Immature natural killer cell (primary cell): ENCODE results near the gene FAM83E. TPM values are rescaled to one million over a fixed set of nuclear protein-coding genes. Genes with fewer than 3 reads are reported as not detected.
"Not testable (repeated sequence)": the region's sequence is repeated elsewhere in the genome, so short reads cannot be mapped to it uniquely, and the experiment has no call there.

ENCODE experiments used
- DNase-seq, 3 donors: peaks; one replicate each; pipeline ENCODE4 v3.0.0; 2022; ENCODE audit warnings: mixed read lengths in 1 of 3
- H3K27ac Mint-ChIP-seq, 6 donors: one replicate each; pipeline ENCODE4 v1.8.0; 2020; ENCODE audit warnings: mixed read lengths in 6 of 6, mild to moderate bottlenecking in 5 of 6, inconsistent platforms in 4 of 6, moderate library complexity in 3 of 6
- H3K27me3 Mint-ChIP-seq, 3 donors: one replicate each; pipeline ENCODE4 v1.8.0; 2020 to 2021; ENCODE audit warnings: low read depth in 3 of 3, mild to moderate bottlenecking in 3 of 3, mixed read lengths in 3 of 3, moderate library complexity in 3 of 3, inconsistent platforms in 1 of 3
- H3K36me3 Mint-ChIP-seq, 3 donors: one replicate each; pipeline ENCODE4 v1.8.0; 2020; ENCODE audit warnings: mixed read lengths in 3 of 3, inconsistent platforms in 2 of 3, mild to moderate bottlenecking in 2 of 3
- H3K4me1 Mint-ChIP-seq, 2 donors: one replicate each; pipeline ENCODE4 v1.8.0; 2020; ENCODE audit warnings: inconsistent platforms in 2 of 2, mild to moderate bottlenecking in 2 of 2, mixed read lengths in 2 of 2, moderate library complexity in 1 of 2
- H3K4me3 Mint-ChIP-seq, 5 donors: one replicate each; pipeline ENCODE4 v1.8.0; 2020; ENCODE audit warnings: mild to moderate bottlenecking in 5 of 5, mixed read lengths in 5 of 5, inconsistent platforms in 3 of 5, moderate library complexity in 3 of 5
- H3K9me3 Mint-ChIP-seq, 6 donors: one replicate each; pipeline ENCODE4 v1.8.0; 2020; ENCODE audit warnings: mild to moderate bottlenecking in 6 of 6, mixed read lengths in 6 of 6, inconsistent platforms in 4 of 6, moderate library complexity in 3 of 6
- polyA plus RNA-seq, 3 donors: library from polyadenylated mRNA; unstranded; fragments of 300-500 nt; fragmentation: Illumina TruSeq; gene quantifications; one replicate each; pipeline ENCODE4 v1.2.3, GENCODE V29; 2021

FAM83E gene
- polyA plus RNA-seq, 3 donors from 2014 or later, result not detected

GRCh38 chr19:48588670-48589401 is 26.0 kb downstream of the FAM83E start:
- H3K27ac Mint-ChIP-seq, result peak overlapping the region in 2 of 6 donors; percentile 72 to 81
- peak overlapping the region; percentile 12 to 85 (median 73) for H3K4me3 Mint-ChIP-seq
- no peaks in the 10 kb centered on the region for H3K36me3 Mint-ChIP-seq
- peak; percentile 76 to 84 (median 79) for DNase-seq
- peaks cover 8 to 9% of the 10 kb centered on the region in 2 donors for H3K4me1 Mint-ChIP-seq
- peaks cover 1 to 4% (median 2%) of the 10 kb centered on the region in 3 donors for H3K27me3 Mint-ChIP-seq
- no peaks in the 10 kb centered on the region for H3K9me3 Mint-ChIP-seq

GRCh38 chr19:48587387-48587786 is 27.5 kb downstream of the FAM83E start:
- DNase-seq, result no peak
- H3K4me3 Mint-ChIP-seq, result no peak overlapping the region
- no peak overlapping the region for H3K27ac Mint-ChIP-seq
- no peaks in the 10 kb centered on the region for H3K9me3 Mint-ChIP-seq
- peaks cover 8 to 9% of the 10 kb centered on the region in 2 donors for H3K4me1 Mint-ChIP-seq
- peaks cover 1 to 6% (median 5%) of the 10 kb centered on the region in 3 donors for H3K27me3 Mint-ChIP-seq
- no peaks in the 10 kb centered on the region for H3K36me3 Mint-ChIP-seq

GRCh38 chr19:48582168-48582567 is 32.7 kb downstream of the FAM83E start:
- Mint-ChIP-seq H3K4me1 (peaks cover 0 to 2% of the 10 kb centered on the region in 2 donors), H3K4me3 (no peak overlapping the region), H3K27ac (no peak overlapping the region), H3K9me3 (no peaks in the 10 kb centered on the region), H3K27me3 (peaks cover 1 to 6% (median 5%) of the 10 kb centered on the region in 3 donors), H3K36me3 (no peaks in the 10 kb centered on the region)
- no peak for DNase-seq

GRCh38 chr19:48578891-48579290 is 36.0 kb downstream of the FAM83E start:
- Mint-ChIP-seq H3K27me3 (peaks cover 1 to 3% (median 2%) of the 10 kb centered on the region in 3 donors), H3K27ac (peak overlapping the region in 1 of 6 donors; percentile 43), H3K4me1 (no peaks in the 10 kb centered on the region), H3K4me3 (no peak overlapping the region), H3K36me3 (no peaks in the 10 kb centered on the region), H3K9me3 (no peaks in the 10 kb centered on the region)
- no peak for DNase-seq

- not testable (repeated sequence) for H3K27me3 Mint-ChIP-seq, DNase-seq, H3K4me3 Mint-ChIP-seq, H3K27ac Mint-ChIP-seq, H3K9me3 Mint-ChIP-seq, H3K36me3 Mint-ChIP-seq, H3K4me1 Mint-ChIP-seq
These were observed 37.0 kb downstream of the FAM83E start for GRCh38 chr19:48577908-48578307.

- H3K9me3 Mint-ChIP-seq, result no peaks in the 10 kb centered on the region
- H3K36me3 Mint-ChIP-seq, result no peaks in the 10 kb centered on the region
- DNase-seq, result no peak
- H3K4me3 Mint-ChIP-seq, result no peak overlapping the region
- no peak overlapping the region for H3K27ac Mint-ChIP-seq
- peaks cover 0 to 1% (median 0%) of the 10 kb centered on the region in 3 donors for H3K27me3 Mint-ChIP-seq
- H3K4me1 Mint-ChIP-seq, result no peaks in the 10 kb centered on the region
These were observed 38.8 kb downstream of the FAM83E start for GRCh38 chr19:48575931-48576622.

GRCh38 chr19:48573163-48573505 is 41.7 kb downstream of the FAM83E start:
- no peaks in the 10 kb centered on the region for H3K36me3 Mint-ChIP-seq
- H3K4me3 Mint-ChIP-seq, result no peak overlapping the region
- H3K27me3 Mint-ChIP-seq, result peaks cover 0 to 6% (median 0%) of the 10 kb centered on the region in 3 donors
- H3K4me1 Mint-ChIP-seq, result no peaks in the 10 kb centered on the region
- no peaks in the 10 kb centered on the region for H3K9me3 Mint-ChIP-seq
- no peak overlapping the region for H3K27ac Mint-ChIP-seq
- DNase-seq, result no peak

- no peaks in the 10 kb centered on the region for H3K36me3 Mint-ChIP-seq
- no peak for DNase-seq
- no peak overlapping the region for H3K27ac Mint-ChIP-seq
- no peak overlapping the region for H3K4me3 Mint-ChIP-seq
- no peaks in the 10 kb centered on the region for H3K9me3 Mint-ChIP-seq
- no peaks in the 10 kb centered on the region for H3K4me1 Mint-ChIP-seq
- peaks cover 0 to 8% (median 0%) of the 10 kb centered on the region in 3 donors for H3K27me3 Mint-ChIP-seq
These were observed 43.3 kb downstream of the FAM83E start for GRCh38 chr19:48571378-48572162.

- Mint-ChIP-seq H3K4me3 (no peak overlapping the region), H3K36me3 (no peaks in the 10 kb centered on the region), H3K4me1 (no peaks in the 10 kb centered on the region), H3K27ac (no peak overlapping the region), H3K27me3 (peaks cover 0 to 8% (median 2%) of the 10 kb centered on the region in 3 donors), H3K9me3 (no peaks in the 10 kb centered on the region)
- DNase-seq, result no peak
These were observed 45.1 kb downstream of the FAM83E start for GRCh38 chr19:48569814-48570213.

- Mint-ChIP-seq H3K27ac (no peak overlapping the region), H3K9me3 (no peaks in the 10 kb centered on the region)
These were observed 46.5 kb downstream of the FAM83E start for GRCh38 chr19:48568345-48568886.

GRCh38 chr19:48565090-48565489 is 49.8 kb downstream of the FAM83E start:
- no peaks in the 10 kb centered on the region for H3K9me3 Mint-ChIP-seq
- H3K27ac Mint-ChIP-seq, result peak overlapping the region in 1 of 6 donors; percentile 51
- no peak for DNase-seq
- no peak overlapping the region for H3K4me3 Mint-ChIP-seq
- H3K4me1 Mint-ChIP-seq, result no peaks in the 10 kb centered on the region
- H3K27me3 Mint-ChIP-seq, result peaks cover 1 to 4% (median 2%) of the 10 kb centered on the region in 3 donors
- H3K36me3 Mint-ChIP-seq, result no peaks in the 10 kb centered on the region

More at GRCh38 chr19:48568345-48568886, 46.5 kb downstream of the FAM83E start:
- Mint-ChIP-seq H3K36me3 (no peaks in the 10 kb centered on the region), H3K27me3 (peaks cover 1 to 8% (median 2%) of the 10 kb centered on the region in 3 donors), H3K4me3 (no peak overlapping the region), H3K4me1 (no peaks in the 10 kb centered on the region)
- no peak for DNase-seq
